ENCODE results near the gene AP2A2.
"Not testable (repeated sequence)": the region's sequence is repeated elsewhere in the genome, so short reads cannot be mapped to it uniquely, and the experiment has no call there.

The AP2A2 gene

GRCh38 chr11:953512-953911 is 27.8 kb downstream of the AP2A2 start:
- FAIRE-seq = no peak

GRCh38 chr11:954392-955153 is 28.9 kb downstream of the AP2A2 start:
- DNase-seq (ENCODE audit: low spot score) = no peak
- no peak for FAIRE-seq

More at GRCh38 chr11:953512-953911, 27.8 kb downstream of the AP2A2 start:
- no peak for DNase-seq (ENCODE audit: low spot score)

- FAIRE-seq = no peak
These were observed 29.7 kb downstream of the AP2A2 start for GRCh38 chr11:955154-956063.

GRCh38 chr11:957212-957920 is 31.7 kb downstream of the AP2A2 start:
- FAIRE-seq (no peak), DNase-seq (ENCODE audit: low spot score) (no peak)

More at GRCh38 chr11:955154-956063, 29.7 kb downstream of the AP2A2 start:
- DNase-seq (ENCODE audit: low spot score) = no peak

- no peak for DNase-seq (ENCODE audit: low spot score)
- no peak for FAIRE-seq
These were observed 32.4 kb downstream of the AP2A2 start for GRCh38 chr11:958101-958500.

- FAIRE-seq (no peak), DNase-seq (ENCODE audit: low spot score) (no peak)
These were observed 33.4 kb downstream of the AP2A2 start for GRCh38 chr11:959027-959426.

- FAIRE-seq = no peak
These were observed 33.9 kb downstream of the AP2A2 start for GRCh38 chr11:959608-960007.

GRCh38 chr11:961310-961920 is 35.7 kb downstream of the AP2A2 start:
- not testable (repeated sequence) for FAIRE-seq

More at GRCh38 chr11:959608-960007, 33.9 kb downstream of the AP2A2 start:
- no peak for DNase-seq (ENCODE audit: low spot score)

GRCh38 chr11:961921-962320 is 36.3 kb downstream of the AP2A2 start:
- no peak for FAIRE-seq

More at GRCh38 chr11:961310-961920, 35.7 kb downstream of the AP2A2 start:
- not testable (repeated sequence) for DNase-seq (ENCODE audit: low spot score)

GRCh38 chr11:962688-963087 is 37.0 kb downstream of the AP2A2 start:
- FAIRE-seq = no peak
- no peak for DNase-seq (ENCODE audit: low spot score)

More at GRCh38 chr11:961921-962320, 36.3 kb downstream of the AP2A2 start:
- no peak for DNase-seq (ENCODE audit: low spot score)

DNA sequence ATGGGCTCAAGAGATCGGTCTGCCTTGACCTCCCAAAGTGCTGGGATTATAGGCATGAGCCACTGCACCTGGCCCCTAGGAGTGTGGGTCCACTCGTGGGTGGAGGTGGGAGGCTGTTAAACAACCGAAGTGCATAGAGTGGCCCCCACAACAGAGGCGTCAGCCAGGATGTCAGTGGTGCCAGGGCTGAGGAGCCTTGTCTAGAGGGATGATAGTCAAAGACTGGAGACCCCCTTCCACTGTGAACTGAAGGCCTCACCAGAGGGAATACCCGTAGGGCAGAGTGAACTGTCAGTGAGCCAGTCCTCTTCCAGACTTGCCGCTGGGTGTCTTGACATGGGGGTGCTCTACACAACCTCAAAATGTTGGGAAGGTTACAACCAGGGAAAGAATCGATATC is 38.2 kb downstream of the AP2A2 start:
- DNase-seq (ENCODE audit: low spot score) (no peak), FAIRE-seq (no peak)

- DNase-seq (ENCODE audit: low spot score) = no peak
- FAIRE-seq = no peak
These were observed 39.6 kb downstream of the AP2A2 start for GRCh38 chr11:965206-965775.

- DNase-seq (ENCODE audit: low spot score) (no peak), FAIRE-seq (no peak)
These were observed 42.5 kb downstream of the AP2A2 start for GRCh38 chr11:967995-968751.

GRCh38 chr11:968822-969221 is 43.2 kb downstream of the AP2A2 start:
- FAIRE-seq (no peak), DNase-seq (ENCODE audit: low spot score) (no peak)

DNA sequence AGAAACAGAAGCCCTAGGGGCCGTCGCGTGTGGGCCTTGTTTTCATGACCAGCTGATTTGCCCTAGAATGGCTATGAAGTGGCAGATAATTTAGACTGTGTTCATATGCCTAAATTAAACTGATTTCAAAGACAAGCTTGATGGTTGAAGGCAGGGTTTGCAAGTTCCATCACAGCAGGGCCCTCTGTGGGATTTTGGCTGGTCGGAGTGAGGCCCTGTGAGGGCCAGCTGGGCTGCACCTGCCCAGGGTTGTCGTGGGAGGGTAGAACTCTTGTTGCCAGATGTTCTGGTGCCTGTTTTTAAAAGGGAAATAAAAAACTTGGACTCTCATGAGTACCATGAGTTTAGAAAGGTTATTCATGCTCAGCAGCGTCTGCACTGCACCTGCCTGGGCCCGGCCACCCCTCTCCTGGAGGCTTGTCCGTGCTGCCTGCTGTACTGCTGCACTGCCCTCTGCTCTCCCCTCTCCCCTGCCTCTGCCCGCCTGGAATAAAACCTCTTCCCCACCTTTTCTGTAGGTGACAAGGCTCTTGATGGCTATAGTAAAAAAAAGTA is 44.1 kb downstream of the AP2A2 start:
- DNase-seq (ENCODE audit: low spot score) (no peak), FAIRE-seq (no peak)

DNA sequence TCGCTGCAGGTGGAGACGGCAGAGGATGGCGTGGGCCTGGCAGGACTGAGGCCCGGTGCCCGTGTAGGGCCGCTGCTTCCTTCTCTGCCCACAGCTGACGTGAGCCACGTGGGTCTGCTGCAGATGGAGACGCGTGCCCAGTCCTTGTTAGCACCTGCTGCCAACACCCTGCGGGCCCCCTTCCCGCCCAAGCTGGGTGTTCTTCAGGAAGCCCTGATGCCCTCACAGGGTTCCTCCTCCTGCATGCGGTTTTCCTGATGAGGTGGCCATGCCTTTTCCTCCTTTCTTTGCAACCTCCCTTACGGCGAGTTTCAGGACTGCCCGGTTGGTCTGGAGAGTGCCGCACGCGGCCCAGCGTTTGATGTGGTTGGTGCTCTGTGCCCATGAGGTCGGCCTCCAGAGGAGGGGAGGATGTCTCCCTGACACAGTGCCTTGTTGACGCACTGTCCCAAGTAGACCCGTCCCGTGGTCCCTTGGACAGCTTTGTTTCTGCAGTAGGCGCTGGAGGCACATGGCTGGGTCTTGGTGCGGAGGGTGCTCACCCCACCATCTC is 44.7 kb downstream of the AP2A2 start:
- FAIRE-seq (no peak), DNase-seq (ENCODE audit: low spot score) (no peak)

DNA sequence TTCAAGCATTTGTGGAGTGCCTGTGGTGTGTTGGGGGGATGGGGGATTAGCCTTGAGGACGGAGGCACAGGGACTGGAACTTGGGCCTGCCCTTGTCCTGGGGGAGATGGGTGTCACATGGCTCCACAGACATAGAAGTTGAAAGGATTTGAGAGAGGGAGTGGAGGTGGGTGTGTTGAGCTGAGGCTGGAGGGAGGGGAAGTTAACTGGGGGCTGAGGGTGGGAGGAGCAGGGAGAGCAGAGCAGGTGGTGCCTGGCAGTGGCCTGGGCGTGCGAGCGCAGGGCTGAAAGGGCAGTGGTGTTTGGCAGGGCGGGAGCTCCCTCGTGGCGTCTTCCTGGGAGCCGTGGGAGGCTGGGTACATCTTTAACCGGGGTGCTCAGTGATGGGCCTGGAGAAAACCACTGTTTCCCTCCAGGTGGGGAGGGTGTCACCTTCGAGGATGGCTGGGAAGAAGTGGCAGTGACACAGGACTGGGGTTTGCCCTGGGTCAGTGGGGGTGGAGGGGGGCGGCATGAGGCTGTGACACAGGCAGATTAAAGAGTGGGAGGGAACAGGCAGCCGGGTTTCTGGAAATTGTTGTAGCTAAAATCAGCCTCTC is 45.5 kb downstream of the AP2A2 start:
- DNase-seq (ENCODE audit: low spot score) = no peak
- no peak for FAIRE-seq

GRCh38 chr11:971731-972365 is 46.2 kb downstream of the AP2A2 start:
- FAIRE-seq = no peak
- no peak for DNase-seq (ENCODE audit: low spot score)

All from RCC 7860 (cell line).